HepG2 (cell line): ENCODE measurements around the gene NYNRIN. TPM values are rescaled to one million over a fixed set of nuclear protein-coding genes. Genes with fewer than 3 reads are reported as not detected.

ENCODE experiments used
- GTF2F1 ChIP-seq: fragments of 150-350 bp; IDR thresholded peaks from 2 replicates; pipeline ENCODE4 v1.6.1; 2014; ENCODE audit warnings: low read length
- GTF3A ChIP-seq: sonication (generic); formaldehyde crosslinking; conservative IDR thresholded peaks from 2 replicates; pipeline ENCODE4 v1.4.0; 2020; ENCODE audit warnings: mild to moderate bottlenecking, missing genetic modification reagents
- HMGXB4 ChIP-seq, 2 experiments: sonication (generic) in 1 of 2; formaldehyde crosslinking in 1 of 2; IDR thresholded peaks; 2 replicates each; pipeline versions ENCODE4 v1.4.0 to v1.6.1; 2018 to 2020; ENCODE audit warnings: missing genetic modification reagents in 2 of 2, borderline replicate concordance in 1 of 2, low read depth in 1 of 2, mild to moderate bottlenecking in 1 of 2, missing biosample characterization in 1 of 2
- MAX ChIP-seq: IDR thresholded peaks from 2 replicates; pipeline ENCODE4 v1.6.1; 2012; ENCODE audit warnings: inconsistent platforms
- NFE2L2 ChIP-seq: fragments of 150-350 bp; IDR thresholded peaks from 2 replicates; pipeline ENCODE4 v1.6.1; 2014; ENCODE audit warnings: low read length
- NR2F1 ChIP-seq, 2 experiments: fragments of 450-650 bp in 1 of 2; formaldehyde crosslinking in 1 of 2; IDR thresholded peaks; 2 replicates each; pipeline versions ENCODE4 v1.5.0 to v1.6.1; 2016 to 2020; ENCODE audit warnings: mild to moderate bottlenecking in 1 of 2, missing compliant biosample characterization in 1 of 2, missing genetic modification reagents in 1 of 2, moderate library complexity in 1 of 2
- NRL ChIP-seq: sonication (generic); formaldehyde crosslinking; IDR thresholded peaks from 2 replicates; pipeline ENCODE4 v1.5.0; 2020; ENCODE audit warnings: missing genetic modification reagents, mild to moderate bottlenecking, moderate library complexity, borderline replicate concordance
- PTBP1 ChIP-seq: fragments of 200-400 bp; formaldehyde crosslinking; IDR thresholded peaks from 2 replicates; pipeline ENCODE4 v1.6.1; 2018; ENCODE audit warnings: low read length, low read depth; ENCODE audit not compliant: poor library complexity, severe bottlenecking
- SALL1 ChIP-seq: sonication (generic); formaldehyde crosslinking; IDR thresholded peaks from 2 replicates; pipeline ENCODE4 v1.8.0; 2022; ENCODE audit warnings: mild to moderate bottlenecking, missing genetic modification reagents
- SNAPC2 ChIP-seq: sonication (generic); formaldehyde crosslinking; IDR thresholded peaks from 2 replicates; pipeline ENCODE4 v1.8.1; 2022; ENCODE audit warnings: mild to moderate bottlenecking, missing genetic modification reagents
- SP2 ChIP-seq: sonication (generic); formaldehyde crosslinking; IDR thresholded peaks from 2 replicates; pipeline ENCODE4 v1.5.1; 2020; ENCODE audit warnings: mild to moderate bottlenecking, missing genetic modification reagents
- SPEN ChIP-seq: sonication (generic); formaldehyde crosslinking; IDR thresholded peaks from 2 replicates; pipeline ENCODE4 v1.5.1; 2020; ENCODE audit warnings: low read depth, mild to moderate bottlenecking, missing genetic modification reagents
- STAT5B ChIP-seq: sonication (generic); formaldehyde crosslinking; IDR thresholded peaks from 2 replicates; pipeline ENCODE4 v1.4.0; 2020; ENCODE audit warnings: missing genetic modification reagents
- SYNCRIP ChIP-seq: fragments of 200-400 bp; formaldehyde crosslinking; IDR thresholded peaks from 2 replicates; pipeline ENCODE4 v1.6.1; 2018; ENCODE audit warnings: mild to moderate bottlenecking, low read depth, low read length; ENCODE audit not compliant: insufficient read depth
- ZBTB42 ChIP-seq: sonication (generic); formaldehyde crosslinking; IDR thresholded peaks from 2 replicates; pipeline ENCODE4 v1.5.0; 2020; ENCODE audit warnings: mild to moderate bottlenecking, missing genetic modification reagents
- ZHX1 ChIP-seq: sonication (generic); formaldehyde crosslinking; IDR thresholded peaks from 2 replicates; pipeline ENCODE4 v1.8.1; 2022; ENCODE audit warnings: low read depth, mild to moderate bottlenecking, missing genetic modification reagents
- ZNF232 ChIP-seq: sonication (generic); formaldehyde crosslinking; IDR thresholded peaks from 2 replicates; pipeline ENCODE4 v1.4.0; 2020; ENCODE audit warnings: missing genetic modification reagents, borderline replicate concordance
- ZNF275 ChIP-seq: sonication (generic); formaldehyde crosslinking; IDR thresholded peaks from 2 replicates; pipeline ENCODE4 v1.8.0; 2022; ENCODE audit warnings: missing genetic modification reagents, mild to moderate bottlenecking, inconsistent platforms, borderline replicate concordance
- ZNF281 ChIP-seq: sonication (generic); formaldehyde crosslinking; IDR thresholded peaks from 2 replicates; pipeline ENCODE4 v1.4.0; 2020; ENCODE audit warnings: missing genetic modification reagents, borderline replicate concordance
- ZZZ3 ChIP-seq: sonication (generic); formaldehyde crosslinking; IDR thresholded peaks from 2 replicates; pipeline ENCODE4 v1.4.0; 2020; ENCODE audit warnings: missing genetic modification reagents, mild to moderate bottlenecking, borderline replicate concordance
- polyA plus RNA-seq, 8 experiments: library from polyadenylated mRNA; depleted of rRNA in 3 of 8; stranded (reverse) in 7 of 8; unstranded in 1 of 8; fragments of >200 nt; fragmentation: Illumina TruSeq in 4 of 8; extraction: Trizol in 4 of 8; gene quantifications; 2 replicates each; pipeline versions ENCODE4 v1.2.1 to v1.2.3, GENCODE V29; 2011 to 2016; ENCODE audit warnings: low read depth in 4 of 8, missing spikeins in 1 of 8, mixed read lengths in 1 of 8; ENCODE audit not compliant: insufficient read depth in 1 of 8
- total RNA-seq, 5 experiments: library from RNA; depleted of rRNA; stranded (reverse); fragments of >200 nt; fragmentation: Illumina TruSeq; extraction: Trizol; gene quantifications; 2 replicates each; pipeline ENCODE4 v1.2.3, GENCODE V29; 2016; ENCODE audit warnings: low read depth in 1 of 5

NYNRIN gene
- total and polyA plus RNA-seq, 2 of the 13 experiments (the other 11 are each of a cell fraction or from before 2014, with no cell fraction given): 0.63 to 1.1 TPM

GRCh38 chr14:24367514-24368211, 31.1 kb upstream of the NYNRIN start, which contains the start of gene NFATC4 (continued):
- TF ChIP-seq HMGXB4 (CRISPR knock-in tag; IDR thresholded peaks at IDR 0.05; ENCODE audit: borderline replicate concordance in 1 of 2, low read depth in 1 of 2) (no peak), ZNF232 (CRISPR knock-in tag) (0 out of 2 replicates have a peak, but pooled peaks have one; percentile 68), GTF2F1 (no peak), ZNF275 (CRISPR knock-in tag) (0 out of 2 replicates have a peak, but pooled peaks have one; percentile 13), ZNF281 (CRISPR knock-in tag) (peak; percentile 20; the same call in 1 of the 2 replicates), MAX (no peak), ZHX1 (CRISPR knock-in tag) (no peak), SPEN (CRISPR knock-in tag) (no peak), SALL1 (CRISPR knock-in tag) (no peak), SYNCRIP (no peak), SP2 (peak; percentile 74), SNAPC2 (CRISPR knock-in tag) (no peak), NR2F1 (CRISPR knock-in tag; IDR thresholded peaks at IDR 0.05) (0 out of 4 replicates have a peak, but pooled peaks of 1 of the 2 experiments have one; percentile 21), STAT5B (CRISPR knock-in tag) (no peak), ZZZ3 (CRISPR knock-in tag) (no peak), NFE2L2 (no peak), GTF3A (CRISPR knock-in tag) (no peak), PTBP1 (peak; percentile 78), ZBTB42 (no peak), NRL (CRISPR knock-in tag) (0 out of 2 replicates have a peak, but pooled peaks have one; percentile 66)
